ENCODE results near the gene ACAP3.

- TF ChIP-seq GATA2 (IDR thresholded peaks at IDR 0.05; ENCODE audit: low read depth, low read length) (no peak), GATA3 (IDR thresholded peaks at IDR 0.05; ENCODE audit: low read depth, low read length) (no peak)
These were observed 338 bp downstream of the ACAP3 start for GRCh38 chr1:1307261-1307922.
